Non-pigmented ciliary epithelial cell (primary cell): ENCODE measurements around the gene CSRNP3.

ENCODE experiments used
- DNase-seq: peaks from one replicate; pipeline ENCODE4 v3.0.0-alpha.2; 2010; ENCODE audit warnings: low read depth

Gene CSRNP3

GRCh38 chr2:165469417-165469816, at the start of gene CSRNP3:
Gene CSRNP3, plus strand, starts transcription at chr2:165469698. Its CDS starts 125,368 bp downstream, at chr2:165595066.
- DNase-seq, result peak; percentile 70

DNA sequence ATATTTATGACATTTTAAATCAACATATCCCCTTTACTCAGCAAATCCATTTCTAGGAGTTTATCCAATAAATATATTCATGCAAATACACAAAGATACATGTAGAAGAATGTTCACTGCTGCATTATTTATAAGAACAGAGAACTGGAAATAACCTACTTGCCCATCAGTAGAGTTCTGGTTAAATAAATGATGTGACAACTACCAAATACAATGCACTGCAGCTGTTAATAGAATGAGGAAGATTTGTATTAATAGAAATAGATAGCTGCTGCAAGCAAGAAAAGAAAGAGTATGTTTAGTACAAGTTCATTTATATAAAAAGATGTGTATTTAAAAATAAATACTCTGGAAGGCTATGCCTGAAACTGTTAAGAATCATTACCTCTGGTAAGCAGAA, 49.3 kb upstream of the CSRNP3 start:
- DNase-seq, result no peak

- DNase-seq, result no peak
Observed at GRCh38 chr2:165423081-165423480, 46.4 kb upstream of the CSRNP3 start.

DNA sequence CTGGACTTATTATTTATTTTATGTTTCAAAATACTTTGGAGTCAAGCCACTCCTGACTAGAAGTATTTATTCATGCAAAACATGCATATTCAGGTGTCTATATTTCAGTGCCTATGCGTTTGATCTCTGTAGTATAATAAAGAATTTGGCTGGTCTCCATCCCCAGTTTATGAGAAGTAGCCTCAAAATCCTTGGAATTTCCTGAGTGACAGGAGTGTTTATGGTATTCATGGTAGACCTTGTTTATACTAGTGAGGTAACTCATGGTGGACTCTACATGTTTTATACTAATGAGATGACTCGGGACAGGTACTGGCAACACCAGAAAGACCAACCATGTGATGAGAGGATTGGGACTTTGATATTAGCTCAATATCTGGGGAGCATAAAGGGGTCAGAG, 43.9 kb upstream of the CSRNP3 start:
- no peak for DNase-seq

- no peak for DNase-seq
Observed at GRCh38 chr2:165427686-165428085, 41.8 kb upstream of the CSRNP3 start.

- no peak for DNase-seq
Observed at GRCh38 chr2:165428926-165429325, 40.6 kb upstream of the CSRNP3 start.

- DNase-seq, result no peak
Observed at GRCh38 chr2:165431014-165431413, 38.5 kb upstream of the CSRNP3 start.

GRCh38 chr2:165432234-165432966, 37.1 kb upstream of the CSRNP3 start:
- DNase-seq, result no peak

- DNase-seq, result no peak
Observed at GRCh38 chr2:165434865-165435496, 34.5 kb upstream of the CSRNP3 start.

DNA sequence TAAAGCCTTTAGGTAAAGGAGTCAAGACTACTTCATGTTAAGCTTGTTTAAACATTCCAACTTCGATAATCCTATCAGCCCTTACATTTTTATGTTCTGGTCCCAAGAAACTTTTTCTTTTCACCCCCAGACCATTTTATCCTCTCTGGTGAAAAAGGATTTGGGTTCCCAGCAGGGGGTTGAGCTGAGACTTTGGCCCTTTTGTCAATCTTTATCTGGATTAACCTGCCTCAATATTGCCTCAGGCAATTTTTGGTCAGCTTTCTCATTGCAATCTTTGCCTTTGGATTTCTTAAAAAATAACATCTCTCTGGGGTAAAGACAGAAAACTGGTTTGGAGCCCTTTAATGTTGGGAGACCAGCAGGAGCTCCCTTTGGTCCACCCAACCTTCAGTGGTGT, 33.9 kb upstream of the CSRNP3 start:
- no peak for DNase-seq

- no peak for DNase-seq
Observed at GRCh38 chr2:165436559-165436958, 32.9 kb upstream of the CSRNP3 start.

GRCh38 chr2:165440367-165440766, 29.1 kb upstream of the CSRNP3 start:
- peak; percentile 18 for DNase-seq

- DNase-seq, result no peak
Observed at GRCh38 chr2:165443511-165443910, 26.0 kb upstream of the CSRNP3 start.

GRCh38 chr2:165448406-165448805, 21.1 kb upstream of the CSRNP3 start:
- DNase-seq, result no peak

DNA sequence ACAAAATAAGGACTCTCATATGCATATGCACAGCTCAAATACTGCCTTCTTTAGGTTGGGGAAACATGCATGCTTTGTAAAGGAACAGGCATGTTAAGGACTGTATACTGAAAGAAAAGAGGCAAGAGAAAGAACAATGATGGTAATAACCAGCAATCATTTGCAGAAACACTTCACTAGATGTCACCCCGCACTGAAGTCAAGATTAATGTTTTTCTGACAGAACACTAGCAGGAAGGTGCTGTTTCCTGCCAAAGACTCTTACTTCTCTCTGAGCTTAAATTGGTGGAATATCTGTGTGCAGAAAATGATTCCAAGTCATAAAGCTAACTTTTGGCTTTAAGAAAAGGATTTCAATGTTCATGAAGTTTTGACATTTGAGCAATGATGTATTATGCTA, 19.3 kb upstream of the CSRNP3 start:
- DNase-seq, result no peak

GRCh38 chr2:165452327-165452726, 17.2 kb upstream of the CSRNP3 start:
- no peak for DNase-seq

GRCh38 chr2:165453561-165454094, 15.9 kb upstream of the CSRNP3 start:
- DNase-seq, result no peak

DNA sequence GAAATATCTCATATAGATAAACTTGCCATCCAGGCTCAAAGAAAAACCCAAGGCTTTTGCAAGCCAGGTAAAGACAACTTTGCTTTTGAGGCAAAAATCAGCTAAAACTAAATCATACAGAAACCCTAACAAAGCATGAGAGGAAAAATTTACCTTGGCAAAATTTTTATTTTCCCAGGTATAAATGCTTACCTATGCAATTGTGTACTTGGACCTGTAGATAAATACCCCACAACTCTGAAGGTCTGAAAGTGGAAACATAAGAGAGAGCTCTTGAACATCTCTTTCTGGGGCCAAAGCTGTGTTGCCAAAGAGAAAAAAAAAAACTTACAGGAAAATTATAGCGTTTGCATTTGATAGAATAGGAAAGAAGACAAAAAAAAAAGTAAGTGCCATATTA, 14.6 kb upstream of the CSRNP3 start:
- DNase-seq, result no peak

DNA sequence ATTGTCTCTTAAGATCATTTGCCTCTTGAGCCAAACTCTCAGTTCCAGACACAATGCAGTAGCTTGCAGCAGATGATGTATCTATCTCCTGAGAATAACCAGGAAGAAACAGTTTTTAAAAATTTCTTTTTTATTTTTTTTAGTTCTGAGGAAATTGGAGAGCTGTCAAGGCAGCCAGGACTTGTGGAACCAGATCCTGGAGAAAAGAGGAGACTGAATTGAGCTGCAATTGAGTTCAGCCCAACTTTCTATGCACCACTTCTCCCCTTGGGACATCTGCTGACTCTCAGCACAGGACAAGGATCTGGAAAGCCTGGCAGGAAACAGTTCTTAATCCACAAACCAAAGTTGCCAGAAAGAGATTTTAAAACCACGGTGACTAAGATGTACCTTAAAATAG, 13.5 kb upstream of the CSRNP3 start:
- DNase-seq, result no peak

DNA sequence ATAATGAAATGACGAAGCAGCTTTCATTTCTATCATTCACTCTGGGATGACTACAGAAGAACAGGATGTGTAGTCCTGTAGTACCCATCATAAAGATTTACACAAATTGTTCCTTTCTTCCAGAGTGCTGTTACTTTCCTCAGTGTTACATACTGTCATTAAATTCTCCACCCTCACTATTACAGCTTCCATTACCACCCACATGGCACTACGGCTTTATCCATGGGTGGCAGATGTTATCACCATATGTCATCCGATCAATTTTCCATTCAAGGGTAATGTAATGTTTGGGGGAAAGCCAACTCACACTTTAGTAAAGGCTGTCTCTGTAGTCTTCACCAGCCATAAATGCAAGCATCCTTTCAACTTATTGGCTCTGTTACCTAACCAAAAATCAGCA, 7.1 kb upstream of the CSRNP3 start:
- DNase-seq, result no peak

DNA sequence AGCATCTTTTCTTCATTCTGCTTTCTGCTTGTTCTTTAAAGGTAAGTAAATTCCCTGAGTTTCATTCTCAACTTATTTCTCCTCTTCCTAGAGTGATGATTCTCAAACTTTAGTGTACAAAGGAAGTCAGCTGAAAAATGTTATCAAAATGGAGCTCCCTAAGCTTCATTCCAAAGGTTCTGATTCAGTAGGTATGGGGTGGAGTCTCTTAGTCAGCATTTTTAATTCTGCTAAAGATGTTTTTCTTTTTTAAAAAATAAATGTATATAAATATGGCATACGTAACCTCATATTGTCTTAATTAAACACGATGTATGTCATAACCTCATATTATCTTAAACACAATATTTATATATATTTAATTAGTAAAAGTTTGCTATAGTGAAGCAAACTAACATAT, 3.1 kb upstream of the CSRNP3 start:
- DNase-seq, result no peak

GRCh38 chr2:165467921-165468320, 1.6 kb upstream of the CSRNP3 start:
- no peak for DNase-seq

GRCh38 chr2:165470361-165470760, 863 bp downstream of the CSRNP3 start:
- DNase-seq, result no peak
